ENCODE measurements around the gene DNAH2.

- no peak for TF ChIP-seq TEAD1 (CRISPR knock-in tag; IDR thresholded peaks at IDR 0.05)
- no peak for TF ChIP-seq ZNF121 (CRISPR knock-in tag; IDR thresholded peaks at IDR 0.05)
- TF ChIP-seq CTCF (IDR thresholded peaks at IDR 0.05), result peak; percentile 64; the same call in 1 of the 2 replicates
- no peak for TF ChIP-seq CREB1 (CRISPR knock-in tag; IDR thresholded peaks at IDR 0.05)
- no peak for TF ChIP-seq NR2C2 (CRISPR knock-in tag; IDR thresholded peaks at IDR 0.05)
- TF ChIP-seq USF1 (CRISPR knock-in tag; IDR thresholded peaks at IDR 0.05), result no peak
- no peak for TF ChIP-seq EMX1 (CRISPR knock-in tag; IDR thresholded peaks at IDR 0.05)
- no peak for TF ChIP-seq CBFB (CRISPR knock-in tag; IDR thresholded peaks at IDR 0.05; ENCODE audit: low read depth)
- no peak for TF ChIP-seq SP1 (CRISPR knock-in tag; conservative IDR thresholded peaks at IDR 0.05)
- no peak for TF ChIP-seq IRF2 (CRISPR knock-in tag; IDR thresholded peaks at IDR 0.05; ENCODE audit: borderline replicate concordance, low read depth)
- no peak for TF ChIP-seq FOXP4 (CRISPR knock-in tag; IDR thresholded peaks at IDR 0.05)
- TF ChIP-seq ZNF281 (CRISPR knock-in tag; IDR thresholded peaks at IDR 0.05), result no peak
These were observed 145.3 kb downstream of the DNAH2 start for GRCh38 chr17:7862692-7863437.
